ENCODE measurements around the gene CACNA1I. TPM values are rescaled to one million over a fixed set of nuclear protein-coding genes. Genes with fewer than 3 reads are reported as not detected.

Gene CACNA1I
- total RNA-seq, 4 donors from 2014 or later = not detected

DNA sequence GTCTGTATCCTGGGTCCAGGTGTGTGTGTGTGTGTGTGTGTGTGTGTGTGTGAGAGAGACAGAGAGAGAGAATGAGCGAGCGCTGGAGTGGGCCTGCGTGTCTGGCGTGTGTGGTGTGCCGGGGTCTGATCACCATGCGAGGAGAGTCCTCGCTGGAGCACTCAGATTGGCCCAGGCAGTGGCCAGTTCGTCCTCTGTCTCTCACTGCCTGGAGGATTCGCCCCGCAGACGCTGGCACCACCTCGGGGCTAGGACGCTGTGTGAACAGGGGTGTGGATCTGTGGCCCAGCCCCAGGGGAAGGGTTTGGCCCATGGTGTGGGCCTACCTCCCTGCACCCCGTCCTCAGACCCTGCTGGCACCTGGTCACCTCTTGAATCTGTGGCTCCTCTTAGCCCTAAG, 11.6 kb upstream of the CACNA1I start:
- DNase-seq (no peak), ATAC-seq (no peak)
- no peak overlapping the region for H3K4me3 ChIP-seq
- peaks cover 44 to 51% (median 44%) of the 10 kb centered on the region in 3 donors for H3K27me3 ChIP-seq
- no peaks in the 10 kb centered on the region for H3K36me3 ChIP-seq
- H3K9me3 ChIP-seq = no peaks in the 10 kb centered on the region
- intact Hi-C loops (cut with DNase I; ENCODE audit: low total_unique reads) = no loop called here
- TF ChIP-seq POLR2A (IDR thresholded peaks at IDR 0.05) = no peak
- TF ChIP-seq, protein P1, sequence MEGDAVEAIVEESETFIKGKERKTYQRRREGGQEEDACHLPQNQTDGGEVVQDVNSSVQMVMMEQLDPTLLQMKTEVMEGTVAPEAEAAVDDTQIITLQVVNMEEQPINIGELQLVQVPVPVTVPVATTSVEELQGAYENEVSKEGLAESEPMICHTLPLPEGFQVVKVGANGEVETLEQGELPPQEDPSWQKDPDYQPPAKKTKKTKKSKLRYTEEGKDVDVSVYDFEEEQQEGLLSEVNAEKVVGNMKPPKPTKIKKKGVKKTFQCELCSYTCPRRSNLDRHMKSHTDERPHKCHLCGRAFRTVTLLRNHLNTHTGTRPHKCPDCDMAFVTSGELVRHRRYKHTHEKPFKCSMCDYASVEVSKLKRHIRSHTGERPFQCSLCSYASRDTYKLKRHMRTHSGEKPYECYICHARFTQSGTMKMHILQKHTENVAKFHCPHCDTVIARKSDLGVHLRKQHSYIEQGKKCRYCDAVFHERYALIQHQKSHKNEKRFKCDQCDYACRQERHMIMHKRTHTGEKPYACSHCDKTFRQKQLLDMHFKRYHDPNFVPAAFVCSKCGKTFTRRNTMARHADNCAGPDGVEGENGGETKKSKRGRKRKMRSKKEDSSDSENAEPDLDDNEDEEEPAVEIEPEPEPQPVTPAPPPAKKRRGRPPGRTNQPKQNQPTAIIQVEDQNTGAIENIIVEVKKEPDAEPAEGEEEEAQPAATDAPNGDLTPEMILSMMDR (IDR thresholded peaks at IDR 0.05 in 4 of 5, conservative IDR thresholded peaks at IDR 0.05 in 1 of 5) = no peak
- in situ Hi-C loops (cut with MboI; ENCODE audit: low sequenced_read_pairs in 4 of 4) = no loop called here
- H3K4me1 ChIP-seq = peaks cover 0 to 4% of the 10 kb centered on the region in 2 donors
- H3K27ac ChIP-seq = no peak overlapping the region

DNA sequence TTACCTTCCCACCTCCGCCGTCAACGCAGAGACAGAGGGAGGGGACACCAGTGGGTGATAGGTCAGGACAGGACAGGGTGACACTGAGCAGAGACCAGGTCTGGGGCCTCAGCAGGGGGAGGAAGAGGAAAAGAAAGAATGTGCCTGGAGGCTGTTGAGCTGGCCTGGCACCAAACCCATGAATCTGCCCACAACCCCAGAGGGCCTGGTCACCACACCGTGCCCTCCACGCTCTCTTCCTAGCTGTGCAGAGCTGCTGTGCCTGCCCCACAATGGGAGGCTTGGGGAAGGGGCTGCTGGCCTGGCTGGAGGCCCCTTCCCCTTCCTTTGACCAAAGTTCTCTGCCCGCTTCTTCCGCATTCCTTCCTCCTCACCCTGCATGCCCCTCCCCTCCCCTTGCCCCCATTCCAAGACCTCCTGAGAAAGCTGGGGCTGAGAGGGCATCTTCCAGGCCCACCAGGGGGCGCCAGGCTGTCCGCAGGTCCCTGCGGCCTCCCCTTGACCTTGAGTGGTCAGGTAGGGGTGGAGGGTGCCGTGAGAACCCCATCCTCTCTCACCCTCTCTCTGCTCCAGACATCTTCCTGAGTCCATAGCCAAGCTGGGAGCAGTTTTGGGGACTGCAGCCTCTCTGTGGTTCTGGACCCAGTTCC, 11.0 kb upstream of the CACNA1I start:
- DNase-seq (no peak), ATAC-seq (no peak)
- no peaks in the 10 kb centered on the region for H3K36me3 ChIP-seq
- TF ChIP-seq, protein P1 (IDR thresholded peaks at IDR 0.05 in 4 of 5, conservative IDR thresholded peaks at IDR 0.05 in 1 of 5) = peak in 1 of 5 experiments; percentile 27
- no peak for TF ChIP-seq POLR2A (IDR thresholded peaks at IDR 0.05)
- H3K9me3 ChIP-seq = no peaks in the 10 kb centered on the region
- in situ Hi-C loops (cut with MboI; ENCODE audit: low sequenced_read_pairs in 4 of 4) (no loop called here), intact Hi-C loops (cut with DNase I; ENCODE audit: low total_unique reads) (no loop called here)
- no peak overlapping the region for H3K4me3 ChIP-seq
- peaks cover 0 to 4% of the 10 kb centered on the region in 2 donors for H3K4me1 ChIP-seq
- no peak overlapping the region for H3K27ac ChIP-seq
- peaks cover 44 to 52% (median 47%) of the 10 kb centered on the region in 3 donors for H3K27me3 ChIP-seq

DNA sequence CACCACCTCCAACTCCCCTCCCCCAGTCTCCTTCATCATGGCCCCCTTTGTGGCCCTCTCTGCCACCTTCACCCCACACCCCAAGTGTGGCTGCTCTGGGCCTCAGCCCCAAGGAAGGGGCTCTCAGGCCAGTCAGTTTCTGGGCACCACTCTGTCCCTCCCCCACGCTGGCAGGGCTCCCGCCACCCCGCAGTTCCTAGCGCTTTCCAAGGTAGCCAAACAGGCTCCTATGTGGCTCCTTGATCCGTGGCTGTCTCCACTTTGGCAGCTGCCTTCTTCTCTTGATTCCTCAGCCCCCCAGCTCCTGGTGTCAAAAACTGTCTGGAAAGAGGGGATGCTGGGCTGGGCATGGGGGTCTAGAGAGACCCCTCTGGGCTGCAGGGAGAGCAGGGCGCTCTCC, 10.4 kb upstream of the CACNA1I start:
- intact Hi-C loops (cut with DNase I; ENCODE audit: low total_unique reads) = no loop called here
- TF ChIP-seq, protein P1 (IDR thresholded peaks at IDR 0.05 in 4 of 5, conservative IDR thresholded peaks at IDR 0.05 in 1 of 5) = no peak
- no peak for TF ChIP-seq POLR2A (IDR thresholded peaks at IDR 0.05)

DNA sequence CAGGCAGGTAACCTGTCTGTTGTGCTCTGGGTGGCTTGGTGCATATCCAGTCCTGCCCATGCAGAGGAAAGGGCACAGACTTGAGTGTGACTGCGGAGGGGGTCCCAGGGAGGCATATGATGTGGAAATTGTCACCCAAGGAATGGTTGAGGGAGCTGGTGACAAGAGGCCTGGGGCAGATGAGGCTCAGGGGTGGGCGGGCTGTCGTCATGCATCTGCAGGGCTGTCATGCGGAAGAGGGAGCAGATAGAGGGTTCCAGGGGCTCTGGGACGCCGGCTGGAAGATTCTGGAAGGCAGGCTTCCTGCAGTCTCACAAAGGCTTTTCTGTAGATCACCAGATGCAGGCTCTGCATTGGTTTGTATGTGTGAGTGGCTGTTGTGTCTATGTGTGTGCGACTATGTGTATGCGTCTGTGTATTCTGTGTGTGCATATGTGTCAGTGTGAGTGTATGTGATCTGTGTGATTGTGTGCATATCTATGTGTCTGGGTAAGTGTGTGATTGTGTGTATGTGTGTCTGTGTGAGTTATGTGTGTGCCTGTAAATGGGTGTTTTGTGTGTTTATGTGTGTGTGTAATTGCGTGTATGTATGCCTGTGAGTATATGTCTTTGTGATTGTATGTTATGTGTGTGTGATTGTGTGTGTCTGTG, 7.6 kb upstream of the CACNA1I start:
- intact Hi-C loops (cut with DNase I; ENCODE audit: low total_unique reads) (no loop called here), in situ Hi-C loops (cut with MboI; ENCODE audit: low sequenced_read_pairs in 4 of 4) (no loop called here)
- no peak for TF ChIP-seq POLR2A (IDR thresholded peaks at IDR 0.05)
- TF ChIP-seq, protein P1 (IDR thresholded peaks at IDR 0.05 in 4 of 5, conservative IDR thresholded peaks at IDR 0.05 in 1 of 5) = no peak
- DNase-seq (no peak), ATAC-seq (no peak)
- Histone ChIP-seq H3K36me3 (no peaks in the 10 kb centered on the region), H3K27me3 (peaks cover 23 to 32% (median 25%) of the 10 kb centered on the region in 3 donors), H3K4me3 (no peak overlapping the region), H3K27ac (no peak overlapping the region), H3K9me3 (no peaks in the 10 kb centered on the region), H3K4me1 (peaks cover 0 to 2% of the 10 kb centered on the region in 2 donors)

More for the DNA sequence above, 10.4 kb upstream of the CACNA1I start:
- H3K4me3 ChIP-seq = no peak overlapping the region
- DNase-seq (no peak), ATAC-seq (no peak)
- no peak overlapping the region for H3K27ac ChIP-seq
- peaks cover 44 to 52% (median 47%) of the 10 kb centered on the region in 3 donors for H3K27me3 ChIP-seq
- no peaks in the 10 kb centered on the region for H3K36me3 ChIP-seq
- peaks cover 0 to 4% of the 10 kb centered on the region in 2 donors for H3K4me1 ChIP-seq
- in situ Hi-C loops (cut with MboI; ENCODE audit: low sequenced_read_pairs in 4 of 4) = no loop called here
- no peaks in the 10 kb centered on the region for H3K9me3 ChIP-seq
